ENCODE results near the gene MRGPRE.

MRGPRE gene

GRCh38 chr11:3221408-3222002 is 10.7 kb downstream of the MRGPRE start:
- H2AFZ ChIP-seq, result no peak overlapping the region
- no peak overlapping the region for H3K9ac ChIP-seq
- no peak for TF ChIP-seq CTCF (IDR thresholded peaks at IDR 0.05)
- H3K4me1 ChIP-seq, result no peaks in the 10 kb centered on the region
- no peaks in the 10 kb centered on the region for H3K79me2 ChIP-seq
- H3K36me3 ChIP-seq (ENCODE audit: control insufficient read depth, insufficient read depth, low read length), result no peaks in the 10 kb centered on the region
- no peaks in the 10 kb centered on the region for H3K9me3 ChIP-seq (ENCODE audit: control insufficient read depth, low read length)
- H3K27me3 ChIP-seq (ENCODE audit: control insufficient read depth, insufficient read depth, low read length), result no peaks in the 10 kb centered on the region
- H3K4me3 ChIP-seq (ENCODE audit: low read depth, low read length), result no peak overlapping the region
- no peak overlapping the region for H3K4me2 ChIP-seq (ENCODE audit: low read length)
- no peak overlapping the region for H3K27ac ChIP-seq

GRCh38 chr11:3220521-3221407 is 11.5 kb downstream of the MRGPRE start:
- Histone ChIP-seq H3K4me3 (ENCODE audit: low read depth, low read length) (no peak overlapping the region), H3K9ac (no peak overlapping the region), H3K9me3 (ENCODE audit: control insufficient read depth, low read length) (no peaks in the 10 kb centered on the region), H3K4me2 (ENCODE audit: low read length) (no peak overlapping the region), H3K27ac (no peak overlapping the region), H2AFZ (no peak overlapping the region), H3K4me1 (no peaks in the 10 kb centered on the region), H3K79me2 (no peaks in the 10 kb centered on the region), H3K27me3 (ENCODE audit: control insufficient read depth, insufficient read depth, low read length) (no peaks in the 10 kb centered on the region), H3K36me3 (ENCODE audit: control insufficient read depth, insufficient read depth, low read length) (no peaks in the 10 kb centered on the region)
- no peak for TF ChIP-seq CTCF (IDR thresholded peaks at IDR 0.05)

- H3K79me2 ChIP-seq, result no peaks in the 10 kb centered on the region
- H3K27me3 ChIP-seq (ENCODE audit: control insufficient read depth, insufficient read depth, low read length), result no peaks in the 10 kb centered on the region
- no peaks in the 10 kb centered on the region for H3K36me3 ChIP-seq (ENCODE audit: control insufficient read depth, insufficient read depth, low read length)
Observed at GRCh38 chr11:3220101-3220500, 12.1 kb downstream of the MRGPRE start.

GRCh38 chr11:3219281-3219892 is 12.8 kb downstream of the MRGPRE start:
- Histone ChIP-seq H2AFZ (no peak overlapping the region), H3K9me3 (ENCODE audit: control insufficient read depth, low read length) (no peaks in the 10 kb centered on the region), H3K9ac (no peak overlapping the region), H3K36me3 (ENCODE audit: control insufficient read depth, insufficient read depth, low read length) (no peaks in the 10 kb centered on the region), H3K4me3 (ENCODE audit: low read depth, low read length) (no peak overlapping the region), H3K27ac (no peak overlapping the region), H3K4me2 (ENCODE audit: low read length) (no peak overlapping the region), H3K4me1 (no peaks in the 10 kb centered on the region), H3K27me3 (ENCODE audit: control insufficient read depth, insufficient read depth, low read length) (no peaks in the 10 kb centered on the region), H3K79me2 (no peaks in the 10 kb centered on the region)
- TF ChIP-seq CTCF (IDR thresholded peaks at IDR 0.05), result no peak

More at GRCh38 chr11:3220101-3220500, 12.1 kb downstream of the MRGPRE start:
- Histone ChIP-seq H3K9me3 (ENCODE audit: control insufficient read depth, low read length) (no peaks in the 10 kb centered on the region), H3K4me1 (no peaks in the 10 kb centered on the region), H3K4me3 (ENCODE audit: low read depth, low read length) (no peak overlapping the region), H2AFZ (no peak overlapping the region), H3K4me2 (ENCODE audit: low read length) (no peak overlapping the region), H3K9ac (no peak overlapping the region), H3K27ac (no peak overlapping the region)
- no peak for TF ChIP-seq CTCF (IDR thresholded peaks at IDR 0.05)

Data from parathyroid adenoma (tissue), 2 donors.